T47D (cell line): ENCODE measurements around the gene ATP5MC3.

Experiments used
- DNase-seq, 2 experiments: peaks; one replicate each; pipeline versions ENCODE4 v3.0.0 to v3.0.0-alpha.2; 2011 to 2012; ENCODE audit warnings: low read depth in 1 of 2, low spot score in 1 of 2
- JUND ChIP-seq: IDR thresholded peaks from 2 replicates; pipeline ENCODE4 v1.6.1; 2012; ENCODE audit warnings: low read depth
- in situ Hi-C: cut with HindIII; loops from 2 replicates; pipeline ENCODE4 v1.10.0; 2016; ENCODE audit warnings: low sequenced_read_pairs, low pct_unique_long_range_greater_than_20kb

The ATP5MC3 gene

GRCh38 chr2:175135862-175136261 is 45.6 kb downstream of the ATP5MC3 start:
- in situ Hi-C loops = no loop called here
- DNase-seq = no peak
- TF ChIP-seq JUND = no peak

- in situ Hi-C loops = no loop called here
- DNase-seq = no peak
- TF ChIP-seq JUND = no peak
These were observed 46.3 kb downstream of the ATP5MC3 start for GRCh38 chr2:175135177-175135576.

DNA sequence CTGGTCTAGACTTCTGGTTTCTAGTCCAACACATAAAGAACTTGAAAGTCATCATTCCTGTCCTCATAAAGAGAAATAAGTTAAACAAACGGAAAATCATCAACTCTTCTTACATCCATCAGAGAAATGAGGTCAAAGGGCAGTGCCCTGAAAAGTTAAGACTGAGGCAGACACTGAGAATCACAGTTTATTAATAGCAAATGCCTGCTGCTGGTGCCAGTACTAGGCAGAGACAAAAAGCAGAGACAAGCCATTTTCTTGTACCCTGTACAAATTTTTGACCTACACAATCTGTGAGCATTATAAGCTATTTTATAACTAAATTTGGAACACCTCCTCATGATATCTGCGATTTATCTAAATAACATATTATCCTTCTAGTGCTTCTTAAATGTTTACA is 50.3 kb downstream of the ATP5MC3 start:
- TF ChIP-seq JUND = no peak
- in situ Hi-C loops = no loop called here
- no peak for DNase-seq

DNA sequence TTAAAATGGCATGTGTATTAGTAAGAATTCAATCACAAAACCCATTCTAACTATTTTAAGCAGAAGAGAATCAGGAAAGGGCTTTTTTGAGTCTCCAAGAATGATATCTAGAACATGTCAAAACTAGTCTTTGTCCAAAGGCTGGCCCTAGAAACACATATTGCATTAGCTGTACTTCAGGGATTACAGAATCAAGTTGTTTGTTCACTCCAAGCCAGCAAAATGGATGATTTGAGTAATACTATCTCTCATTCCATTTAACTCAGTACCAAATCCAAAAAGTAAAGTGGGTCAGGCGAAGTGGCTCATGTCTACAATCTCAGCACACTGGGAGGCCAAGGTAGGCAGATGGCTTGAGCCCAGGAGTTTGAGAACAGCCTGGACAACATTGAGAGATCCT is 54.8 kb downstream of the ATP5MC3 start:
- TF ChIP-seq JUND = no peak
- in situ Hi-C loops = no loop called here
- DNase-seq = no peak
